MM.1S (cell line): ENCODE data around the gene RPS21.

Source experiments
- DNase-seq: peaks from one replicate; pipeline ENCODE4 v3.0.0-alpha.2; 2015
- H2AFZ ChIP-seq: fragments of 300-600 bp; sonication (generic); 2 replicates; pipeline ENCODE4 v1.6.0; 2016; ENCODE audit warnings: antibody characterized with exemption, low read length
- H3F3A ChIP-seq: fragments of 300-600 bp; sonication (generic); 2 replicates; pipeline ENCODE4 v1.6.1; 2016; ENCODE audit warnings: mild to moderate bottlenecking, antibody characterized with exemption, low read length, moderate library complexity, mixed read lengths; ENCODE audit not compliant: insufficient read depth
- H3K27ac ChIP-seq: fragments of 300-600 bp; sonication (generic); 2 replicates; pipeline ENCODE4 v1.5.1; 2016; ENCODE audit warnings: mild to moderate bottlenecking, low read length
- H3K27me3 ChIP-seq: fragments of 300-600 bp; sonication (generic); replicated peaks from 2 replicates; pipeline ENCODE4 v1.6.0; 2016; ENCODE audit warnings: low read length; ENCODE audit not compliant: insufficient read depth
- H3K36me3 ChIP-seq: fragments of 300-600 bp; sonication (generic); replicated peaks from 2 replicates; pipeline ENCODE4 v1.6.1; 2016; ENCODE audit warnings: mild to moderate bottlenecking, low read length, mixed read lengths; ENCODE audit not compliant: insufficient read depth
- H3K4me1 ChIP-seq: fragments of 300-600 bp; sonication (generic); 2 replicates; pipeline ENCODE4 v1.6.1; 2016; ENCODE audit warnings: low read length, mixed read lengths
- H3K4me2 ChIP-seq: fragments of 300-600 bp; sonication (generic); 2 replicates; pipeline ENCODE4 v1.6.0; 2016; ENCODE audit warnings: low read depth, low read length
- H3K4me3 ChIP-seq: fragments of 300-600 bp; sonication (generic); 2 replicates; pipeline ENCODE4 v1.5.1; 2016; ENCODE audit warnings: low read length, mixed read lengths
- H3K79me2 ChIP-seq: fragments of 300-600 bp; sonication (generic); 2 replicates; pipeline ENCODE4 v1.6.1; 2016; ENCODE audit warnings: mixed run types, low read length, mixed read lengths
- H3K9ac ChIP-seq: fragments of 300-600 bp; sonication (generic); 2 replicates; pipeline ENCODE4 v1.6.1; 2016; ENCODE audit warnings: low read length, mixed read lengths
- H3K9me2 ChIP-seq: fragments of 300-600 bp; sonication (generic); replicated peaks from 2 replicates; pipeline ENCODE4 v1.6.1; 2016; ENCODE audit warnings: mild to moderate bottlenecking, low read length, mixed read lengths; ENCODE audit not compliant: insufficient read depth
- H3K9me3 ChIP-seq: fragments of 300-600 bp; sonication (generic); replicated peaks from 2 replicates; pipeline ENCODE4 v1.6.1; 2016; ENCODE audit warnings: mild to moderate bottlenecking, low read length, mixed read lengths; ENCODE audit not compliant: insufficient read depth
- H4K20me1 ChIP-seq: fragments of 300-600 bp; sonication (generic); 2 replicates; pipeline ENCODE4 v1.6.1; 2016; ENCODE audit warnings: mild to moderate bottlenecking, low read length, moderate library complexity, mixed read lengths; ENCODE audit not compliant: insufficient read depth
- EZH2 ChIP-seq: fragments of 300-600 bp; sonication (generic); optimal IDR thresholded peaks from 2 replicates; pipeline ENCODE3; 2017; ENCODE audit warnings: low read depth, mild to moderate bottlenecking, antibody characterized with exemption, low read length, mixed read lengths
- EZH2phosphoT487 ChIP-seq: fragments of 300-600 bp; sonication (generic); IDR thresholded peaks from 2 replicates; pipeline ENCODE4 v1.6.1; 2018; ENCODE audit warnings: antibody characterized with exemption, low read length
- TF ChIP-seq, protein P1 (sequence below): fragments of 300-600 bp; sonication (generic); IDR thresholded peaks from 2 replicates; pipeline ENCODE4 v1.5.1; 2016; ENCODE audit warnings: antibody characterized with exemption, low read length, mixed read lengths

RPS21 gene

GRCh38 chr20:62404761-62405107, 17.8 kb downstream of the RPS21 start:
- Histone ChIP-seq H3K4me3 (no peak overlapping the region), H3K4me2 (no peak overlapping the region), H3K27me3 (no peaks in the 10 kb centered on the region), H3K36me3 (no peaks in the 10 kb centered on the region), H3K9me3 (no peaks in the 10 kb centered on the region), H3K4me1 (peaks cover 11% of the 10 kb centered on the region), H3K9ac (no peak overlapping the region), H2AFZ (no peak overlapping the region), H3F3A (no peaks in the 10 kb centered on the region), H3K27ac (no peak overlapping the region), H3K9me2 (no peaks in the 10 kb centered on the region), H3K79me2 (peaks cover 30% of the 10 kb centered on the region), H4K20me1 (no peaks in the 10 kb centered on the region)
- TF ChIP-seq EZH2phosphoT487: no peak
- TF ChIP-seq, protein P1, sequence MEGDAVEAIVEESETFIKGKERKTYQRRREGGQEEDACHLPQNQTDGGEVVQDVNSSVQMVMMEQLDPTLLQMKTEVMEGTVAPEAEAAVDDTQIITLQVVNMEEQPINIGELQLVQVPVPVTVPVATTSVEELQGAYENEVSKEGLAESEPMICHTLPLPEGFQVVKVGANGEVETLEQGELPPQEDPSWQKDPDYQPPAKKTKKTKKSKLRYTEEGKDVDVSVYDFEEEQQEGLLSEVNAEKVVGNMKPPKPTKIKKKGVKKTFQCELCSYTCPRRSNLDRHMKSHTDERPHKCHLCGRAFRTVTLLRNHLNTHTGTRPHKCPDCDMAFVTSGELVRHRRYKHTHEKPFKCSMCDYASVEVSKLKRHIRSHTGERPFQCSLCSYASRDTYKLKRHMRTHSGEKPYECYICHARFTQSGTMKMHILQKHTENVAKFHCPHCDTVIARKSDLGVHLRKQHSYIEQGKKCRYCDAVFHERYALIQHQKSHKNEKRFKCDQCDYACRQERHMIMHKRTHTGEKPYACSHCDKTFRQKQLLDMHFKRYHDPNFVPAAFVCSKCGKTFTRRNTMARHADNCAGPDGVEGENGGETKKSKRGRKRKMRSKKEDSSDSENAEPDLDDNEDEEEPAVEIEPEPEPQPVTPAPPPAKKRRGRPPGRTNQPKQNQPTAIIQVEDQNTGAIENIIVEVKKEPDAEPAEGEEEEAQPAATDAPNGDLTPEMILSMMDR: no peak
- no peak for TF ChIP-seq EZH2
- DNase-seq: no peak

GRCh38 chr20:62405108-62405980, 18.4 kb downstream of the RPS21 start:
- no peak overlapping the region for H2AFZ ChIP-seq
- no peak overlapping the region for H3K27ac ChIP-seq
- H3F3A ChIP-seq: no peaks in the 10 kb centered on the region
- H3K4me1 ChIP-seq: peaks cover 14% of the 10 kb centered on the region
- no peaks in the 10 kb centered on the region for H3K27me3 ChIP-seq
- H3K9me3 ChIP-seq: no peaks in the 10 kb centered on the region
- H3K9me2 ChIP-seq: no peaks in the 10 kb centered on the region
- no peaks in the 10 kb centered on the region for H3K36me3 ChIP-seq
- H3K4me2 ChIP-seq: peak overlapping the region; percentile 85; the same call in 1 of the 2 replicates
- DNase-seq: no peak
- no peak for TF ChIP-seq EZH2phosphoT487
- TF ChIP-seq, protein P1: peak; percentile 27
- TF ChIP-seq EZH2: no peak
- H3K79me2 ChIP-seq: peaks cover 30% of the 10 kb centered on the region
- H4K20me1 ChIP-seq: no peaks in the 10 kb centered on the region
- peak overlapping the region; percentile 88; the same call in 1 of the 2 replicates for H3K9ac ChIP-seq
- H3K4me3 ChIP-seq: peak overlapping the region; percentile 92; the same call in 1 of the 2 replicates

GRCh38 chr20:62405981-62406513, 19.1 kb downstream of the RPS21 start:
- DNase-seq: no peak
- no peak for TF ChIP-seq EZH2phosphoT487
- Histone ChIP-seq H3K27me3 (peaks cover 5% of the 10 kb centered on the region; the same call in 1 of the 2 replicates), H3K27ac (no peak overlapping the region), H3K9ac (peak overlapping the region; percentile 88; the same call in 1 of the 2 replicates), H4K20me1 (no peaks in the 10 kb centered on the region), H3K79me2 (peaks cover 30% of the 10 kb centered on the region), H3K4me3 (peak overlapping the region; percentile 92), H3K9me2 (no peaks in the 10 kb centered on the region), H3K4me2 (peak overlapping the region; percentile 85), H3K4me1 (peaks cover 14% of the 10 kb centered on the region), H3K9me3 (no peaks in the 10 kb centered on the region), H2AFZ (no peak overlapping the region), H3F3A (no peaks in the 10 kb centered on the region), H3K36me3 (no peaks in the 10 kb centered on the region)
